Loucy (cell line): ENCODE measurements around the gene MYOZ3.

Source experiments
- EZH2phosphoT487 ChIP-seq: fragments of 200-600 bp; IDR thresholded peaks from 2 replicates; pipeline ENCODE4 v1.6.1; 2018; ENCODE audit warnings: antibody characterized with exemption, mild to moderate bottlenecking, moderate library complexity, borderline replicate concordance
- TF ChIP-seq, protein P1 (sequence below): fragments of 200-600 bp; sonication (generic); conservative IDR thresholded peaks from 2 replicates; pipeline ENCODE4 v1.5.1; 2014; ENCODE audit warnings: mild to moderate bottlenecking, antibody characterized with exemption, low read length

DNA sequence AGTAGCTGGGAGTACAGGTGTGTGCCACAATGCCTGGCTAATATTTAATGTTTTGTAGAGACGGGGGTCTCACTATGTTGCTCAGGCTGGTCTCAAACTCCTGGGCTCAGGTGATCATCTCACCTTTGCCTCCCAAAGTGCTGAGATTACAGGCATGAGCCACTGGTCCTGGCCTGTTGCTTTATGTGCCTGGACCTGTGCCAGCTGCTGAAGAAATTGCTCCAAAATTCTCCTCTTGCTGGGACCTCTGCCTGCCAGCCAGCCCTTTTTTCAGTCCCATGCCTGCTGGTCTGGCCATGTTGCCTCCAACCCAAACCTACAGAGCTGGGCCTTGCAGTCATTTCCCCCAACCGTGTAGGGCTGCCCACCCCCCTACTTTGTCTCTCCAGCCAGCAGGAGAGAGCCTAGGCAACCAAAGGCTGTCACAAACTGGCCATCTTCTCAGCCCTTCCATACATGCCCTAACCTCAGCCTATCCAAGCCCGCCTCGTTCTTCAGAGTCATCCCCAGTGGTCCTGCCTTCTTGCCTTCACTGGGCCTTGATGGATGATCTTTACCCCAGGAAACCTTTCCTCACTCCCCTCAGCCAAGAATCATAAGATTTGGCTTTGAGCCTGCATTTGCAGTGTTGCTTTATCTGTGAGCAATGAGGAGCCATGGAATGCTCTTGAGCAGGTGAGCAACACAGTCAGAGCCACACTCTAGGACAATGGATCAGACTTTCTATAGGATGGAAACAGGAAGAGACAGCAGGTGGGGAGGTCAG lies 48.0 kb upstream of the MYOZ3 start:
- TF ChIP-seq, protein P1, sequence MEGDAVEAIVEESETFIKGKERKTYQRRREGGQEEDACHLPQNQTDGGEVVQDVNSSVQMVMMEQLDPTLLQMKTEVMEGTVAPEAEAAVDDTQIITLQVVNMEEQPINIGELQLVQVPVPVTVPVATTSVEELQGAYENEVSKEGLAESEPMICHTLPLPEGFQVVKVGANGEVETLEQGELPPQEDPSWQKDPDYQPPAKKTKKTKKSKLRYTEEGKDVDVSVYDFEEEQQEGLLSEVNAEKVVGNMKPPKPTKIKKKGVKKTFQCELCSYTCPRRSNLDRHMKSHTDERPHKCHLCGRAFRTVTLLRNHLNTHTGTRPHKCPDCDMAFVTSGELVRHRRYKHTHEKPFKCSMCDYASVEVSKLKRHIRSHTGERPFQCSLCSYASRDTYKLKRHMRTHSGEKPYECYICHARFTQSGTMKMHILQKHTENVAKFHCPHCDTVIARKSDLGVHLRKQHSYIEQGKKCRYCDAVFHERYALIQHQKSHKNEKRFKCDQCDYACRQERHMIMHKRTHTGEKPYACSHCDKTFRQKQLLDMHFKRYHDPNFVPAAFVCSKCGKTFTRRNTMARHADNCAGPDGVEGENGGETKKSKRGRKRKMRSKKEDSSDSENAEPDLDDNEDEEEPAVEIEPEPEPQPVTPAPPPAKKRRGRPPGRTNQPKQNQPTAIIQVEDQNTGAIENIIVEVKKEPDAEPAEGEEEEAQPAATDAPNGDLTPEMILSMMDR = no peak
- no peak for TF ChIP-seq EZH2phosphoT487
